Measurements from ENCODE around the gene INPP5A. TPM values are rescaled to one million over a fixed set of nuclear protein-coding genes. Genes with fewer than 3 reads are reported as not detected.

INPP5A gene
- total RNA-seq, 1 donor from 2014 or later: 45.2 TPM

- H3K27ac Mint-ChIP-seq (ENCODE audit: unreplicated experiment): no peak overlapping the region
Measured at GRCh38 chr10:132558516-132559413, 21.2 kb downstream of the INPP5A start.

GRCh38 chr10:132559538-132559937, 22.0 kb downstream of the INPP5A start:
- H3K4me1 Mint-ChIP-seq (ENCODE audit: unreplicated experiment): peaks cover 7% of the 10 kb centered on the region
- H3K9me3 Mint-ChIP-seq (ENCODE audit: unreplicated experiment): no peaks in the 10 kb centered on the region
- no peak overlapping the region for H3K27ac Mint-ChIP-seq (ENCODE audit: unreplicated experiment)
- H3K27me3 Mint-ChIP-seq (ENCODE audit: unreplicated experiment): peaks cover 6% of the 10 kb centered on the region
- H3K36me3 Mint-ChIP-seq (ENCODE audit: low read depth, unreplicated experiment): no peaks in the 10 kb centered on the region
- TF ChIP-seq CTCF (IDR thresholded peaks at IDR 0.05; ENCODE audit: unreplicated experiment): no peak
- no peak for DNase-seq (ENCODE audit: low spot score)
- no peak overlapping the region for H3K4me3 Mint-ChIP-seq (ENCODE audit: unreplicated experiment)

More at GRCh38 chr10:132558516-132559413, 21.2 kb downstream of the INPP5A start:
- Mint-ChIP-seq H3K4me1 (ENCODE audit: unreplicated experiment) (peaks cover 5% of the 10 kb centered on the region), H3K27me3 (ENCODE audit: unreplicated experiment) (peaks cover 6% of the 10 kb centered on the region), H3K9me3 (ENCODE audit: unreplicated experiment) (no peaks in the 10 kb centered on the region), H3K36me3 (ENCODE audit: low read depth, unreplicated experiment) (no peaks in the 10 kb centered on the region), H3K4me3 (ENCODE audit: unreplicated experiment) (no peak overlapping the region)
- no peak for TF ChIP-seq CTCF (IDR thresholded peaks at IDR 0.05; ENCODE audit: unreplicated experiment)
- DNase-seq (ENCODE audit: low spot score): no peak

DNA sequence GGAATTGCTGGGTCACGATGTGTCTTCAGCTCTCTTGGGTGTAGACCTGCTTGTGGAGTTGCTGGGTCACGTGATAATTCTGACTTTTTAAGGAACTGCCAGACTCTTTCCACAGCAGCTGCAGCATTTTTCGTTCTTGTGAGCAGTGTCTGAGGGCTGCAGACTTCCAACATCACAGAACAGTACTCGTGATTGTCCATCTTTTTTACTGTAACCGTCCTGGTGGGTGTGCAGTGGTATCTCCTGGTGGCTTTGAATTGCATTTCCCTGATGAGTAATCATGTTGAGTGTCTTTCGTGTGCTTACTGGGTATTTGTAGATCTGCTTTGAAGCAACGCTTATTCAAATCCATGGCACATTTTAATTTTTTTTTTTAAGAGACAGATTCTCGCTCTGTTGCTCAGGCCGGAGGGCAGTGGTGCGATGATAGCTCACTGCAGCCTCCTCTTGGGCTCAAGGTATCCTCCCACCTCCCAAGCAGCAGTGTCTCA, 22.7 kb downstream of the INPP5A start:
- H3K9me3 Mint-ChIP-seq (ENCODE audit: unreplicated experiment): no peaks in the 10 kb centered on the region

GRCh38 chr10:132562177-132562915, 24.8 kb downstream of the INPP5A start:
- no peak for DNase-seq (ENCODE audit: low spot score)
- Mint-ChIP-seq H3K4me3 (ENCODE audit: unreplicated experiment) (no peak overlapping the region), H3K36me3 (ENCODE audit: low read depth, unreplicated experiment) (no peaks in the 10 kb centered on the region), H3K27me3 (ENCODE audit: unreplicated experiment) (peaks cover 6% of the 10 kb centered on the region), H3K27ac (ENCODE audit: unreplicated experiment) (no peak overlapping the region), H3K9me3 (ENCODE audit: unreplicated experiment) (no peaks in the 10 kb centered on the region), H3K4me1 (ENCODE audit: unreplicated experiment) (peaks cover 11% of the 10 kb centered on the region)
- TF ChIP-seq CTCF (IDR thresholded peaks at IDR 0.05; ENCODE audit: unreplicated experiment): no peak

More for the DNA sequence above, 22.7 kb downstream of the INPP5A start:
- Mint-ChIP-seq H3K27ac (ENCODE audit: unreplicated experiment) (no peak overlapping the region), H3K27me3 (ENCODE audit: unreplicated experiment) (peaks cover 6% of the 10 kb centered on the region), H3K36me3 (ENCODE audit: low read depth, unreplicated experiment) (no peaks in the 10 kb centered on the region), H3K4me1 (ENCODE audit: unreplicated experiment) (peaks cover 7% of the 10 kb centered on the region), H3K4me3 (ENCODE audit: unreplicated experiment) (no peak overlapping the region)
- no peak for DNase-seq (ENCODE audit: low spot score)
- no peak for TF ChIP-seq CTCF (IDR thresholded peaks at IDR 0.05; ENCODE audit: unreplicated experiment)

Measured in endothelial cell (in vitro differentiated cells).